Measurements from ENCODE around the gene SOX18.

DNA sequence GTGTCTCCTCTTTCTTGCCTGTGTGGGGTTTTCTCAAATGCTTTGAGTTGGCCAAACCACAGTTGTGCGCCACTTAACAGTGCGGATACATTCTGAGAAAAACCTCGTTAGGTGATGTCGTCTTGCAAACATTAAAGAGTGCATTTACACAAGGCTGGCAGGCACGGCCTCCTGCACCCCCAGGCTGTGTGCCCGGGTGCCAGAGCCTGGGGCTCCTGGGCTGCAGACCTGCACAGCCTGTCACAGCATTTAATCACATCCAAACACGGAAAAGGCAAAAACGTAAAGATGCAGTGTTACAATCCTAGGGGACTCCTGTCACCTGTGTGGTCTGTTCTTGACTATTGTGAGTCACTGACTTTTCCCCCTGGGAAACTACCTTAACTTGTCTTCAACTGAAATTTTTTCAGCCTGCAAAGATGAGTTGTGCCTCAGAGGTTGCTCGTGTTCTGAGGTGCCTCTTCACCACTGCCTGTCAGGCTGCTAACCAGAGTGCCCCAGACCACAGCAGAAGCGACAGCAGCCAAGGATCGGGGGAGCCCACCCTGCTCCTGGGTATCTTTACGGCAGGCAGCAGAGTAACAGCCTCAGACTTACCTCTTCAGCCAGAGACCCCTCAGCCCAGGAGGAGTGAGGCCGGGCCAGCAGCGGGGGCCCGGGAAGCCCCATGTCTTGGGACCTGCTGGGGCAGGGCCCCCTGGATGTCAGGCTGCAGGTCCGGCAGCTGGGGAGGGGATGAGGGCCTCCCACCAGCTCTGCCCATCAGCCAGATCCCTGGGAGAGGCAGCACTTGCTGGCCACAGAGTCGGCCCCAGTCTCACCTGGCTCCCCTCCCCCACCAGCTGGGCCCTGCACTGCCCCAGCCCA lies 14.1 kb downstream of the SOX18 start:
- TF ChIP-seq, protein P1, sequence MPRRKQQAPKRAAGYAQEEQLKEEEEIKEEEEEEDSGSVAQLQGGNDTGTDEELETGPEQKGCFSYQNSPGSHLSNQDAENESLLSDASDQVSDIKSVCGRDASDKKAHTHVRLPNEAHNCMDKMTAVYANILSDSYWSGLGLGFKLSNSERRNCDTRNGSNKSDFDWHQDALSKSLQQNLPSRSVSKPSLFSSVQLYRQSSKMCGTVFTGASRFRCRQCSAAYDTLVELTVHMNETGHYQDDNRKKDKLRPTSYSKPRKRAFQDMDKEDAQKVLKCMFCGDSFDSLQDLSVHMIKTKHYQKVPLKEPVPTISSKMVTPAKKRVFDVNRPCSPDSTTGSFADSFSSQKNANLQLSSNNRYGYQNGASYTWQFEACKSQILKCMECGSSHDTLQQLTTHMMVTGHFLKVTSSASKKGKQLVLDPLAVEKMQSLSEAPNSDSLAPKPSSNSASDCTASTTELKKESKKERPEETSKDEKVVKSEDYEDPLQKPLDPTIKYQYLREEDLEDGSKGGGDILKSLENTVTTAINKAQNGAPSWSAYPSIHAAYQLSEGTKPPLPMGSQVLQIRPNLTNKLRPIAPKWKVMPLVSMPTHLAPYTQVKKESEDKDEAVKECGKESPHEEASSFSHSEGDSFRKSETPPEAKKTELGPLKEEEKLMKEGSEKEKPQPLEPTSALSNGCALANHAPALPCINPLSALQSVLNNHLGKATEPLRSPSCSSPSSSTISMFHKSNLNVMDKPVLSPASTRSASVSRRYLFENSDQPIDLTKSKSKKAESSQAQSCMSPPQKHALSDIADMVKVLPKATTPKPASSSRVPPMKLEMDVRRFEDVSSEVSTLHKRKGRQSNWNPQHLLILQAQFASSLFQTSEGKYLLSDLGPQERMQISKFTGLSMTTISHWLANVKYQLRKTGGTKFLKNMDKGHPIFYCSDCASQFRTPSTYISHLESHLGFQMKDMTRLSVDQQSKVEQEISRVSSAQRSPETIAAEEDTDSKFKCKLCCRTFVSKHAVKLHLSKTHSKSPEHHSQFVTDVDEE (CRISPR knock-in tag; IDR thresholded peaks at IDR 0.05) = no peak
- TF ChIP-seq ISL1 (CRISPR knock-in tag; IDR thresholded peaks at IDR 0.05) (no peak), CSDC2 (CRISPR knock-in tag; IDR thresholded peaks at IDR 0.05) (no peak)
- TF ChIP-seq, protein P2, sequence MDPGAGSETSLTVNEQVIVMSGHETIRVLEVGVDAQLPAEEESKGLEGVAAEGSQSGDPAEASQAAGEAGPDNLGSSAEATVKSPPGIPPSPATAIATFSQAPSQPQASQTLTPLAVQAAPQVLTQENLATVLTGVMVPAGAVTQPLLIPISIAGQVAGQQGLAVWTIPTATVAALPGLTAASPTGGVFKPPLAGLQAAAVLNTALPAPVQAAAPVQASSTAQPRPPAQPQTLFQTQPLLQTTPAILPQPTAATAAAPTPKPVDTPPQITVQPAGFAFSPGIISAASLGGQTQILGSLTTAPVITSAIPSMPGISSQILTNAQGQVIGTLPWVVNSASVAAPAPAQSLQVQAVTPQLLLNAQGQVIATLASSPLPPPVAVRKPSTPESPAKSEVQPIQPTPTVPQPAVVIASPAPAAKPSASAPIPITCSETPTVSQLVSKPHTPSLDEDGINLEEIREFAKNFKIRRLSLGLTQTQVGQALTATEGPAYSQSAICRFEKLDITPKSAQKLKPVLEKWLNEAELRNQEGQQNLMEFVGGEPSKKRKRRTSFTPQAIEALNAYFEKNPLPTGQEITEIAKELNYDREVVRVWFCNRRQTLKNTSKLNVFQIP (CRISPR knock-in tag; IDR thresholded peaks at IDR 0.05; ENCODE audit: borderline replicate concordance, low read depth) = no peak
- TF ChIP-seq, protein P3, sequence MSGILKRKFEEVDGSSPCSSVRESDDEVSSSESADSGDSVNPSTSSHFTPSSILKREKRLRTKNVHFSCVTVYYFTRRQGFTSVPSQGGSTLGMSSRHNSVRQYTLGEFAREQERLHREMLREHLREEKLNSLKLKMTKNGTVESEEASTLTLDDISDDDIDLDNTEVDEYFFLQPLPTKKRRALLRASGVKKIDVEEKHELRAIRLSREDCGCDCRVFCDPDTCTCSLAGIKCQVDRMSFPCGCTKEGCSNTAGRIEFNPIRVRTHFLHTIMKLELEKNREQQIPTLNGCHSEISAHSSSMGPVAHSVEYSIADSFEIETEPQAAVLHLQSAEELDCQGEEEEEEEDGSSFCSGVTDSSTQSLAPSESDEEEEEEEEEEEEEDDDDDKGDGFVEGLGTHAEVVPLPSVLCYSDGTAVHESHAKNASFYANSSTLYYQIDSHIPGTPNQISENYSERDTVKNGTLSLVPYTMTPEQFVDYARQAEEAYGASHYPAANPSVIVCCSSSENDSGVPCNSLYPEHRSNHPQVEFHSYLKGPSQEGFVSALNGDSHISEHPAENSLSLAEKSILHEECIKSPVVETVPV (CRISPR knock-in tag; IDR thresholded peaks at IDR 0.05) = no peak
